Measurements from ENCODE around the gene SIDT1.

The SIDT1 gene

DNA sequence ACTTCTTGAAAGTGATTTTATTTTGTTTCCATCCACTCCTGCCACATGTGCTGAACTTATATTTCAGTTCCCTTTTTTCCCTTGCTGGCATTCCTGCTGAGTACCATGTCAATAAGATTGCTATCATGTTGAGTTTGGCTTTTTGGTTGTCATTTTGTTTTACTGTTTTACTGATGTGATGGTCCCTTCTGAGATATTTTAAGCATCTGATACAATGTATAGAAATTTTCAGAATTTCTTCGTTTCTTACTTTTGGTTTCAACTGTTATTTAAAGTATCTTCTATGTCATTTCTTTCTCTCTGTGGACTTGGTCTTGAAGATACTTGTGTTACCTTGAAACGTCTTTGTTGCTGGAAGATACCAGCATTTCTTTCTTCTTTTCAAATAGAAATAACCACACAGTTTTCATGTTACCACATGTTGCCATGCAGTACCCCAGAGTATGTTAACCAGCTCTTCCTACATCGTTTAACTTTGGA, 14.1 kb downstream of the SIDT1 start:
- DNase-seq (ENCODE audit: low read depth): no peak

DNA sequence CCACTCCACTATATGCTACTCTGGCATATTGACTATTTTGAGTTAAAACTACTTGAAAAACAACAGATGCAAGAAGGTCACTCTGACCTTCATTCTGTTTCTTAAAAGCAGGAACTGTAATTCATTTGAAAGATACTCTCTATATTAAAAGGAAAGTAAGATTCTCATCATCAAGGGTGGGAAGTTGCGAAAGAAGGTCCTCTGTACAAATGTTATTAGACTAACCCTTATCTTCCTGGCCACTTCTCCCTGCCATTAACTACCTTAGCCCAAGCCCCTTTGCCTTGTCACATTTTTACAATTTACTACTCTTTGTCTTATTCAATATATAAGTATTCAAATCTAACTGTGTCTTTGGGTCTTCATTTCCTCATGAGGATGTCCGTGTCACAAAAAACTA, 16.1 kb downstream of the SIDT1 start:
- DNase-seq (ENCODE audit: low read depth): no peak

DNA sequence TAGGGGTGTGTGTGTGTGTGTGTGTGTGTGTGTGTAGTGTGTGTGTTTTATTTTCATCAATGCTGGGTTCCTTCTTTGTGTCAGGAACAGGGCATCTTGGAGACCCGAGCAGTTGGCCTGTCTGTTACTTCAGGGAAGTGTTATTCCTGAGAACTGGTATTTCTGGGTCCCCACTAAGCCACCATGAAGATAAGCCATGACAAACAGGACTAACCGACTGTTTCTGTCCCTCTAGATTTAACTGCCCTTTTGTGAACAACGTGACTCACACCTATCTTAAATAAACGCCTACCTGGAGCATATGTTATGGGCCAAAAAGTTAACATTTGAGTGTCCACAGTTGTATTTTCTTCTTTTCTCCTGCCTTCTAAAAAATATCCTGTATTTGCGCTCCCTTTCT, 19.5 kb downstream of the SIDT1 start:
- no peak for DNase-seq (ENCODE audit: low read depth)

- no peak for DNase-seq (ENCODE audit: low read depth)
Observed at GRCh38 chr3:113552851-113553250, 20.5 kb downstream of the SIDT1 start.

- DNase-seq (ENCODE audit: low read depth): no peak
Observed at GRCh38 chr3:113555138-113555537, 22.8 kb downstream of the SIDT1 start.

DNA sequence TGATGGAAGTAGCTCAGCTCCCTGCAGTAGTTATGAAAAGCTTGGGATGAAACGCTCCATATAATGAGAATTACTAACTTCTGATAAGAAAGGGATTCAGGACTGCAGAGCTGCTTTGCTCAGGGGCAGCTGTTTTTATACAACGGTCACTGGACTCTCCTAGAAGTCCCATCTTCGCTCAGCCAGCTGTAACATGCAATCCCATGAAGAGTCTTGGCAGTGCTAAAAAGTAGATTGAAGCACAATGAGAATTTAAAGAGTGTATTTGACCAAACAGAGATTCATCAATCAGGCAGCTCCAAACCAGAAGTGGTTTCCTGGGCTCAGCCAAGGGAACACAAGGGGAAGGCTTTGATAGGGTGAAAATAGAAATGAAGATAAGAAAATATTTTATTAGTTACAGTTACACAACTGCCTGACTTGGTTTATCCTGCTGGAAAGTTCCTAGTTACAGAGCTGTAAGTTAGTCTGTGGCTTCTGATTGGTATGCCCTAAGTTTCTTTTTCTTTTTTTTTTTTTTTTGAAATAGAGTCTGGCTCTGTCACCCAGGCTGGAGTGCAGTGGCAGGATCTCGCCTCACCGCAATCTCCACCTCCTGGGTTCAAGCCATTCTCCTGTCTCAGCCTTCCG, 24.1 kb downstream of the SIDT1 start:
- no peak for DNase-seq (ENCODE audit: low read depth)

- no peak for DNase-seq (ENCODE audit: low read depth)
Observed at GRCh38 chr3:113556946-113557335, 24.6 kb downstream of the SIDT1 start.

GRCh38 chr3:113557374-113557773, 25.0 kb downstream of the SIDT1 start:
- DNase-seq (ENCODE audit: low read depth): no peak

DNA sequence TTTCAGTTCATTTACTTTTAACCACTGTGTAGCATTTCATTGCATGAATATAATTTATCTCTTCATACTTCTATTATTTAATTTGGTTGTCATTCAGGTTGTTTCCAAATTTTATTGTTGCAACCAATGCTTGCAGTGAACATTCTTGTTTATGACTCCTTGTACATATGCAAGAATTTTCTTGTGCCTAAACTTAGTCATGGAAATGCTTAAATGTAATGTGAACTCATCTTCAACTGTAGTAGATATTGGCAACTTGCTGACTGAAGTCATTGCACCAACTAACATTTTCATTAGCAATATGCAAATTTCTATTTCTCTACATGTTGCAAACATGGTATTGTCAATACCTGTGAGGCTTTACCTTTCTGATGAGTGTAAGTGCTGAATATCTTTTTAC, 26.7 kb downstream of the SIDT1 start:
- DNase-seq (ENCODE audit: low read depth): no peak

GRCh38 chr3:113560271-113560670, 27.9 kb downstream of the SIDT1 start:
- no peak for DNase-seq (ENCODE audit: low read depth)

DNA sequence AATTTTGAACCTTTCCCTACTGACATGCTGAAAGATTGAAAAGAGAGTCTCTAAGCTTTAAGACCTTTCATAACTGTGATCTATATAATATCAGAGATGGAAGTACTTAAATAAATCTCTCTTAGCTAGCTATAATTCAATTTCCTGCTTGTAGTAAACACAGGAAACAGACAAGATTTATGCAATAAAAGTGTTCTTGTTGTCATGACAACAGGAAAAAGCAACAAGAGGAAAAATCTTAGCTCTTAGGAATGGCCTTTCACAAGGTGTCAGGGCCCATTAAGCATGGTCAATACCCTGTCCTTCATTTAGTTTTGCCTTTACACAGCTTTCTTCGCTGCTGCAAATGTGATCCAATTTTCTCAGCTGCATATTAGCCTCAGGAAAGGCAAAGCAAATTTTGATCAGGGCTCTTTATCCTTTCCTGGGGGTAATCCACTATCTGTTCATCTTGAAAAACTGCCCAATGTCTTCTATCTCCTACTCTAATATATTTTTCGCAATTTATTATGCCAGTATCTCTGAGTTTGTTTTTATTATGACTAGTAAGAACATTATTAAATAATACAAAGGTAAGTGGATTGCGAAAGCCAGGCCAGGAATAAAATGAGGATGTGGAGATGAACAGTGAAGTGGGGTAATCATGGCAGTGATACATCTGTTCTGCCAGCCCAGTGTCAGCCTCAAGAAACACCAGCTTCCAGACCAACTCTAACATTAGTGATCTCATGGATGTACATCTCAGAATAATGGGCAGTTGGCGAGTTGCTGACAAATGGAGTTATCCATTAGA, 28.7 kb downstream of the SIDT1 start:
- no peak for DNase-seq (ENCODE audit: low read depth)

DNA sequence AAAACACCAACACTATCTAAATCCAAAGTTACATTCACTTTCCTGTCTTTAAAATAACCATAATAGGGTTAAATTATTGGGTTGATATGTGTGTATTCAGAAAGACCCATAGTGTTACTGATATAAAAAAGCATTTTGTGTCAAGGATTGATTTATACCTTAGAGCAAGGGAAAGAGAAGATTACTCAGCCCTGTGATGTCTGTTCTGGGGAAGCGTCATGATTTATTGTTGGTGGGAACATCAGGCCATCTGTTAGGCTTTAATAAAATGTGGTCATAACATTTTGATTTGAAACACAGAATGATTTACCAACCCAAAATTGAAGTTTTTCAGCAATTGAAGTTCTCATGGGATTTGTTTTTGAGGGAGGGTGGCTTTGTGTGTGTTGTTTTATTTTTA, 33.2 kb downstream of the SIDT1 start:
- no peak for DNase-seq (ENCODE audit: low read depth)

GRCh38 chr3:113570158-113570557, 37.8 kb downstream of the SIDT1 start:
- no peak for DNase-seq (ENCODE audit: low read depth)

GRCh38 chr3:113571360-113571759, 39.0 kb downstream of the SIDT1 start:
- no peak for DNase-seq (ENCODE audit: low read depth)

- DNase-seq (ENCODE audit: low read depth): no peak
Observed at GRCh38 chr3:113573728-113574127, 41.4 kb downstream of the SIDT1 start.

DNA sequence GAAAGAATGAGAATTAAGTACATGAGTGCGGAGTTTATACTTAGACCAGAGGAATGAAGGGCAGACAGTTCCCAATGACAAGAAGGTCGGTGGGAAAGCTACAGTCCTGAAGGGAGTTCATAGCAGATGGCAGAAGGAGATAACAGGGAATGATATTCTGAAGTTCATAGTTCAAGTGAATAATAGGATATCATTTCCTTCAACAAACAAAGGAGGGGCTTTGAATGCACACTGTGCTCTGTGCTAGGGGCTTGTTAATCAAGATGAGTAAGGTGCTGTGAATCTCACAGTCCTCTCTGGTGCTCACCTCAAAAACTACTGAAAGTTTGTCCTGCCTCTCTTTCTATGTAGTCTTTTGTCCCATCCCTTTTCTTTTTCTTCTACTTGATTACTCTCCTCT, 41.9 kb downstream of the SIDT1 start:
- no peak for DNase-seq (ENCODE audit: low read depth)

DNA sequence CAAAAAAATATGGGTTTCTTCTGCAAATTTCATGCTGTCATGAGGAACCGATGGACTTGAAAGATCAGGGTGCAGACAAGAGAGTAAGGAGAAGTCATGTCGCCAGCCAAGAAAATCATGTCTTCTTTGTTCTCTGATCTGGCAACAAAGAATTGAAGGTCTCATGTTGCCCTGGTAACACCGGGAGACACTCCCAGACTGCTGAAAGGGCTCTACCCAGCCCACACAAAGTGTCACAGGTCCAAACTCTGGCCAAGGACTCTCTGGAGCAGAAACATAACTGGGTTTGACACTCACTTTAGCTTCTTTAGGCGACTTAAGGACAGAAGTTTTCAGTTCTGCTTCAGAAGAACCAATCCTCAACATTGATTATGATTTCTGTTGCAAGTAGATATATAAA, 42.9 kb downstream of the SIDT1 start:
- no peak for DNase-seq (ENCODE audit: low read depth)

DNA sequence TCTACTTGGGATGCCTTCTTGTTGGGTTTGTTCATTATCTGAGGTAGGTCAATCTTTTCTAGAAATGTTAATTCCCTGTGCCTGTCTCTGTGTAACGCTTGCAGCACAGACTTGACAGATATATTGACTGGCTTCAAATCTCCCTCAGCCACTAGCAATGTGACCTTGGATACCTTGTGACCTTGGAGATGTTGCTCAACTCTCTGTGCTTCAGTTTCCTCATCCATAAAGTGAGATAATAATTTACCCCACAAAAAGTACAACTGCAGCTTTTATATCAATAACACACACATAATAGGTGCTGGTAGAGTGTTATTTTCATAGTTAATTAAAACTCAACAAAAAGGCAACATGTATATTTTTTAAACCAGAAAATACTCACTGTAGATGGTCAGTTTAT, 52.9 kb downstream of the SIDT1 start:
- no peak for DNase-seq (ENCODE audit: low read depth)

DNA sequence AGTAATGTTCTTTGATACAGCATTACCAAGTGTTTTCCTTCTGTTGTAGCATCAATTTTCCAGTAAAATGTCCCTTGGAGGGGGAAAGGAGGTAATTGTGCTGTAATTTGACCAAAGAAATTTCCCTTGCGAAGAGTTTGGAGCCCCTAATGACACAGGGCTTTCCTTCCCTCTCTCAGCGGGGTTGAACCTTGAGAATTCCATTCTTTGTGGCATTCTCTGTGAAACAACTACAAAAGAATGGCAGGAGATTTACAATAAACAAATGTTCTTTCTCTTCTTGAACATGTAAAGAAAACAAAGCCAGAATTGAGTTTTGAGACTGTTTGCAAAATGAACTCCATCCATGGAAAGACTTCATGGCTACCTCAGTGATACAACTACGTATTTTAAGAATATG, 53.4 kb downstream of the SIDT1 start:
- no peak for DNase-seq (ENCODE audit: low read depth)

- DNase-seq (ENCODE audit: low read depth): no peak
Observed at GRCh38 chr3:113588806-113589205, 56.5 kb downstream of the SIDT1 start.

DNA sequence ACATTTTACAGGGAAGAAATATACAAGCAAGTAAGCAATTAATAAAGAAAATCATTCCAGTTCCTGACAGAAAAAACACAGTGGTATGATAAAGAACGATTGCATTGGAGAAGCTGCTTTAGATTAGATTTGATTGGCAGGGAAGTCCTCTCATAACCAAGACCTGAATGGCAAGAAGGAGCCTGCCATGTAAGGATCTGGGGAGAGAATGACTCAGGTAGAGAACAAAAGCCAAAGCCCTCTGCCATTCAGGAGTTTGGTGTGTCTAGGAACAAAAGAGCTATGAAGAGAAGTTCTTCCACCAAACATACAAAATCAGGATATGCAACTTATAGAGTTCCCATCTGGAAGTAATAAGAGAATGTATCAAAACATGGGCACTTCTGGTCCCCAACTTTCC, 57.6 kb downstream of the SIDT1 start:
- no peak for DNase-seq (ENCODE audit: low read depth)

- DNase-seq (ENCODE audit: low read depth): no peak
Observed at GRCh38 chr3:113590983-113591382, 58.6 kb downstream of the SIDT1 start.

GRCh38 chr3:113594066-113594465, 61.7 kb downstream of the SIDT1 start:
- no peak for DNase-seq (ENCODE audit: low read depth)
